HG02759 (cell line): ENCODE data around the gene NIPAL4.
A peak's percentile ranks its signal among the peaks of the same experiment; 100 is the strongest.

ENCODE experiments used
- ATAC-seq: cut with Tn5 transposase; IDR thresholded peaks from one replicate; pipeline ENCODE4 v1.9.1; 2021; ENCODE audit warnings: mild to moderate bottlenecking, moderate library complexity; ENCODE audit not compliant: unreplicated experiment

Gene NIPAL4

GRCh38 chr5:157513182-157513581 is 53.2 kb downstream of the NIPAL4 start:
- no peak for ATAC-seq

- no peak for ATAC-seq
These were observed 55.0 kb downstream of the NIPAL4 start for GRCh38 chr5:157514974-157515373.

- ATAC-seq: no peak
These were observed 56.0 kb downstream of the NIPAL4 start for GRCh38 chr5:157516006-157516405.

- no peak for ATAC-seq
These were observed 56.8 kb downstream of the NIPAL4 start for GRCh38 chr5:157516626-157517325.

GRCh38 chr5:157518963-157519362 is 59.0 kb downstream of the NIPAL4 start:
- ATAC-seq: peak; percentile 72

- no peak for ATAC-seq
These were observed 59.7 kb downstream of the NIPAL4 start for GRCh38 chr5:157519579-157520253.

- no peak for ATAC-seq
These were observed 61.1 kb downstream of the NIPAL4 start for GRCh38 chr5:157520911-157521703.

GRCh38 chr5:157521704-157522029 is 61.7 kb downstream of the NIPAL4 start:
- no peak for ATAC-seq

GRCh38 chr5:157523976-157524375 is 64.0 kb downstream of the NIPAL4 start:
- ATAC-seq: no peak
